Measurements from ENCODE around the gene LRRC45.

LRRC45 gene

GRCh38 chr17:82035488-82035887, 12.4 kb downstream of the LRRC45 start:
- no peak overlapping the region for H3K27ac ChIP-seq (ENCODE audit: extremely low read depth, low read depth, low read length)
- peaks cover 10% of the 10 kb centered on the region for H3K4me1 ChIP-seq (ENCODE audit: control insufficient read depth, insufficient read depth, low read length)
- CTCF ChIA-PET: interaction anchor here (0.6 to 7.2 kb wide), 9 partner anchors 8 to 360 kb away, joined by 3 to 42 read pairs (median 3); partner anchors contain the start of genes CENPX and LRRC45
- peaks cover 0 to 35% of the 10 kb centered on the region in 2 experiments; a peak in 1 of 3 replicates for H3K36me3 ChIP-seq (ENCODE audit: control insufficient read depth in 2 of 2, insufficient read depth in 1 of 2, low read length in 2 of 2)
- H3K4me3 ChIP-seq (ENCODE audit: low read depth, low read length): no peak overlapping the region
- no peak for TF ChIP-seq ZBTB11 (tag by site-specific recombination; conservative IDR thresholded peaks at IDR 0.05; ENCODE audit: low read depth)
- peak; percentile 48; the same call in 1 of the 2 replicates for TF ChIP-seq ZNF394 (tag by site-specific recombination; IDR thresholded peaks at IDR 0.05; ENCODE audit: borderline replicate concordance)
- no peak for TF ChIP-seq ZNF521 (tag by site-specific recombination; IDR thresholded peaks at IDR 0.05)
- TF ChIP-seq ZNF600 (tag by site-specific recombination; IDR thresholded peaks at IDR 0.05): 0 out of 2 replicates have a peak, but pooled peaks have one; percentile 13
- peak; percentile 95 for TF ChIP-seq PRDM10 (tag by site-specific recombination; IDR thresholded peaks at IDR 0.05)
- peak; percentile 19; the same call in 1 of the 2 replicates for TF ChIP-seq ZBTB17 (tag by site-specific recombination; IDR thresholded peaks at IDR 0.05)
- POLR2A ChIA-PET: interaction anchor here (1.0 to 1.8 kb wide), 7 partner anchors 13 to 76 kb away, joined by 3 to 7 read pairs (median 4); partner anchors contain the start of gene CENPX
- no peaks in the 10 kb centered on the region for H3K9me3 ChIP-seq (ENCODE audit: control insufficient read depth, insufficient read depth, low read depth, low read length)

GRCh38 chr17:82035956-82036633, 13.0 kb downstream of the LRRC45 start:
- Histone ChIP-seq H3K36me3 (ENCODE audit: control insufficient read depth in 2 of 2, insufficient read depth in 1 of 2, low read length in 2 of 2) (peaks cover 0 to 35% of the 10 kb centered on the region in 2 experiments; a peak in 1 of 3 replicates), H3K9me3 (ENCODE audit: control insufficient read depth, insufficient read depth, low read depth, low read length) (no peaks in the 10 kb centered on the region), H3K4me3 (ENCODE audit: low read depth, low read length) (peak overlapping the region; percentile 64; the same call in 1 of the 2 replicates), H3K4me1 (ENCODE audit: control insufficient read depth, insufficient read depth, low read length) (peaks cover 10% of the 10 kb centered on the region), H3K27ac (ENCODE audit: extremely low read depth, low read depth, low read length) (peak overlapping the region; percentile 83; the same call in 1 of the 2 replicates)
- ChIA-PET CTCF (interaction anchor here (0.6 to 7.2 kb wide), 7 partner anchors 8 to 360 kb away, joined by 3 to 42 read pairs (median 3); partner anchors contain the start of genes CENPX and LRRC45), POLR2A (interaction anchor here (1.0 to 1.7 kb wide), 4 partner anchors 13 to 333 kb away, joined by 3 to 5 read pairs (median 4); partner anchors contain the start of genes CENPX and MRPL12)
- TF ChIP-seq GLIS2 (tag by site-specific recombination; IDR thresholded peaks at IDR 0.05) (no peak), BCL11B (tag by site-specific recombination; IDR thresholded peaks at IDR 0.05; ENCODE audit: low read depth) (0 out of 2 replicates have a peak, but pooled peaks have one; percentile 8)

- POLR2A ChIA-PET: interaction anchor here (1.2 to 2.7 kb wide), 3 partner anchors 19 to 333 kb away, joined by 5 to 96 read pairs (median 5); partner anchors contain the start of genes GPS1, MRPL12 and RFNG
- no peak for TF ChIP-seq ZNF274 (IDR thresholded peaks at IDR 0.05; ENCODE audit: low read length)
- no peak for TF ChIP-seq ZNF274 (tag by site-specific recombination; IDR thresholded peaks at IDR 0.05; ENCODE audit: borderline replicate concordance)
- TF ChIP-seq ZEB2 (tag by site-specific recombination; IDR thresholded peaks at IDR 0.05): peak; percentile 48; the same call in 1 of the 2 replicates
- TF ChIP-seq ZNF747 (tag by site-specific recombination; IDR thresholded peaks at IDR 0.05): no peak
- TF ChIP-seq ZBTB10 (tag by site-specific recombination; IDR thresholded peaks at IDR 0.05): no peak
- no peak for TF ChIP-seq ZFP3 (tag by site-specific recombination; IDR thresholded peaks at IDR 0.05; ENCODE audit: low read depth)
- peak; percentile 34; the same call in 1 of the 2 replicates for TF ChIP-seq BCL11B (tag by site-specific recombination; IDR thresholded peaks at IDR 0.05; ENCODE audit: low read depth)
- no peak for TF ChIP-seq SCRT2 (tag by site-specific recombination; IDR thresholded peaks at IDR 0.05)
- TF ChIP-seq ZNF529 (tag by site-specific recombination; IDR thresholded peaks at IDR 0.05; ENCODE audit: insufficient replicate concordance): no peak
- no peak for TF ChIP-seq ZNF211 (tag by site-specific recombination; IDR thresholded peaks at IDR 0.05; ENCODE audit: low read depth)
- no peak for TF ChIP-seq SETDB1 (IDR thresholded peaks at IDR 0.05; ENCODE audit: insufficient read length, low read length)
Observed at GRCh38 chr17:82036634-82037091, 13.6 kb downstream of the LRRC45 start.

More at GRCh38 chr17:82036634-82037091, 13.6 kb downstream of the LRRC45 start:
- CTCF ChIA-PET: interaction anchor here (0.6 to 7.2 kb wide), 4 partner anchors 8 to 120 kb away, joined by 3 to 42 read pairs (median 3); partner anchors contain the start of genes CENPX and LRRC45
- H3K36me3 ChIP-seq (ENCODE audit: control insufficient read depth in 2 of 2, insufficient read depth in 1 of 2, low read length in 2 of 2): peaks cover 0 to 35% of the 10 kb centered on the region in 2 experiments; a peak in 1 of 3 replicates
- peak overlapping the region; percentile 83 for H3K27ac ChIP-seq (ENCODE audit: extremely low read depth, low read depth, low read length)
- no peaks in the 10 kb centered on the region for H3K9me3 ChIP-seq (ENCODE audit: control insufficient read depth, insufficient read depth, low read depth, low read length)
- peak overlapping the region; percentile 64 for H3K4me3 ChIP-seq (ENCODE audit: low read depth, low read length)
- H3K4me1 ChIP-seq (ENCODE audit: control insufficient read depth, insufficient read depth, low read length): peaks cover 10% of the 10 kb centered on the region

All from HEK293 (cell line).